Fibroblast of lung (primary cell): ENCODE data around the gene TRIM46. TPM values are rescaled to one million over a fixed set of nuclear protein-coding genes. Genes with fewer than 3 reads are reported as not detected.

Experiments
- DNase-seq, 2 donors: peaks; one replicate each; pipeline versions ENCODE4 v3.0.0 to v3.0.0-alpha.2; 2010; ENCODE audit warnings: low read depth in 2 of 2
- H2AFZ ChIP-seq: 2 replicates; pipeline ENCODE4 v1.5.1; 2012; ENCODE audit warnings: low read length, control low read depth, inconsistent platforms
- H3K27ac ChIP-seq: 2 replicates; pipeline ENCODE4 v1.5.1; 2011; ENCODE audit warnings: low read length, control low read depth; ENCODE audit not compliant: insufficient read depth
- H3K27me3 ChIP-seq: 2 replicates; pipeline ENCODE4 v1.5.1; 2011; ENCODE audit warnings: mild to moderate bottlenecking, low read length; ENCODE audit not compliant: control insufficient read depth, insufficient read depth
- H3K36me3 ChIP-seq: 2 replicates; pipeline ENCODE4 v1.5.1; 2011; ENCODE audit warnings: low read length; ENCODE audit not compliant: control insufficient read depth, insufficient read depth
- H3K4me1 ChIP-seq: 2 replicates; pipeline ENCODE4 v1.5.1; 2011; ENCODE audit warnings: low read length; ENCODE audit not compliant: control insufficient read depth, insufficient read depth; ENCODE audit errors: extremely low read depth
- H3K4me2 ChIP-seq: 2 replicates; pipeline ENCODE4 v1.5.1; 2011; ENCODE audit warnings: low read length, control low read depth; ENCODE audit not compliant: insufficient read depth; ENCODE audit errors: extremely low read depth
- H3K4me3 ChIP-seq, 4 experiments: fragments of 200-600 bp in 1 of 4; sonication (generic) in 1 of 4; replicated peaks in 1 of 4; 2 replicates each; pipeline ENCODE4 v1.5.1; 2011 to 2016; ENCODE audit warnings: low read length in 4 of 4, low read depth in 3 of 4, mild to moderate bottlenecking in 3 of 4, control low read depth in 2 of 4, inconsistent platforms in 1 of 4, mixed read lengths in 1 of 4; ENCODE audit not compliant: insufficient read depth in 1 of 4; ENCODE audit errors: control extremely low read depth in 1 of 4
- H3K79me2 ChIP-seq: 2 replicates; pipeline ENCODE4 v1.5.1; 2012; ENCODE audit warnings: mild to moderate bottlenecking, low read length, inconsistent platforms; ENCODE audit not compliant: control insufficient read depth, insufficient read depth
- H3K9ac ChIP-seq: 2 replicates; pipeline ENCODE4 v1.5.1; 2011; ENCODE audit warnings: mild to moderate bottlenecking, low read length, control low read depth; ENCODE audit not compliant: insufficient read depth
- H3K9me3 ChIP-seq: 2 replicates; pipeline ENCODE4 v1.5.1; 2012; ENCODE audit warnings: low read depth, low read length; ENCODE audit not compliant: control insufficient read depth, insufficient read depth
- H4K20me1 ChIP-seq: 2 replicates; pipeline ENCODE4 v1.5.1; 2011; ENCODE audit warnings: low read length; ENCODE audit not compliant: control insufficient read depth, insufficient read depth; ENCODE audit errors: extremely low read depth
- CTCF ChIP-seq, 2 donors: IDR thresholded peaks in 1 of 2; conservative IDR thresholded peaks in 1 of 2; 1 replicate in 1 of 2; 2 replicates in 1 of 2; pipeline ENCODE4 v1.5.1; 2011 to 2012; ENCODE audit warnings: low read length in 2 of 2, control low read depth in 1 of 2, inconsistent platforms in 1 of 2, low read depth in 1 of 2, mild to moderate bottlenecking in 1 of 2
- EZH2 ChIP-seq: IDR thresholded peaks from 2 replicates; pipeline ENCODE4 v1.5.1; 2012; ENCODE audit warnings: low read length, control low read depth, mild to moderate bottlenecking; ENCODE audit errors: missing control alignments
- polyA plus RNA-seq, 2 donors: library from polyadenylated mRNA; depleted of rRNA in 1 of 2; stranded (reverse) in 1 of 2; unstranded in 1 of 2; fragments of >200 nt; gene quantifications; 2 replicates each; pipeline ENCODE4 v1.2.1, GENCODE V29; 2011 to 2012; ENCODE audit warnings: missing spikeins in 1 of 2
- total RNA-seq: library from RNA; depleted of rRNA; stranded (reverse); fragments of >200 nt; gene quantifications from 2 replicates; pipeline ENCODE4 v1.2.1, GENCODE V29; 2014

Gene TRIM46
- total and polyA plus RNA-seq, 2 donors (not counting 1 experiment from before 2014, with no cell fraction given): 1.9 to 4.0 TPM

- Histone ChIP-seq H3K4me2 (peak overlapping the region; percentile 90), H3K4me1 (peaks cover 18% of the 10 kb centered on the region), H3K27me3 (peaks cover 3% of the 10 kb centered on the region), H3K27ac (peak overlapping the region; percentile 98), H4K20me1 (no peaks in the 10 kb centered on the region), H2AFZ (no peak overlapping the region), H3K9ac (peak overlapping the region; percentile 39), H3K4me3 (peak overlapping the region; percentile 41 to 81 (median 63)), H3K36me3 (no peaks in the 10 kb centered on the region), H3K9me3 (no peaks in the 10 kb centered on the region), H3K79me2 (peaks cover 22% of the 10 kb centered on the region)
- TF ChIP-seq CTCF (conservative IDR thresholded peaks at IDR 0.05 in 1 of 2, IDR thresholded peaks at IDR 0.05 in 1 of 2; ENCODE audit: low read depth in 1 of 2, low read length in 2 of 2) (no peak), EZH2 (no peak)
- DNase-seq: no peak
Measured at GRCh38 chr1:155136748-155137147, 36.9 kb upstream of the TRIM46 start.

GRCh38 chr1:155137154-155137949, 36.3 kb upstream of the TRIM46 start:
- Histone ChIP-seq H3K79me2 (peaks cover 22% of the 10 kb centered on the region), H4K20me1 (no peaks in the 10 kb centered on the region), H3K27me3 (peaks cover 4% of the 10 kb centered on the region), H3K27ac (no peak overlapping the region), H3K36me3 (no peaks in the 10 kb centered on the region), H2AFZ (no peak overlapping the region), H3K9ac (peak overlapping the region; percentile 6), H3K9me3 (no peaks in the 10 kb centered on the region), H3K4me3 (peak overlapping the region; percentile 41 to 81 (median 63)), H3K4me2 (peak overlapping the region; percentile 90), H3K4me1 (peaks cover 18% of the 10 kb centered on the region)
- no peak for DNase-seq
- TF ChIP-seq CTCF (conservative IDR thresholded peaks at IDR 0.05 in 1 of 2, IDR thresholded peaks at IDR 0.05 in 1 of 2; ENCODE audit: low read depth in 1 of 2, low read length in 2 of 2) (no peak), EZH2 (no peak)

GRCh38 chr1:155139895-155140629, 33.6 kb upstream of the TRIM46 start, which contains the start of gene DPM3:
TSS of gene DPM3 (minus strand) at chr1:155140531. CDS start at chr1:155140240, 291 bp downstream.
- TF ChIP-seq EZH2 (no peak), CTCF (conservative IDR thresholded peaks at IDR 0.05 in 1 of 2, IDR thresholded peaks at IDR 0.05 in 1 of 2; ENCODE audit: low read depth in 1 of 2, low read length in 2 of 2) (no peak)
- no peaks in the 10 kb centered on the region for H3K9me3 ChIP-seq
- peak within 1 kb of the TSS; percentile 79 to 98 (median 90) for H3K4me3 ChIP-seq
- no peaks in the 10 kb centered on the region for H3K36me3 ChIP-seq
- no peaks in the 10 kb centered on the region for H4K20me1 ChIP-seq
- peak within 1 kb of the TSS; percentile 87 for H3K4me2 ChIP-seq
- peak within 1 kb of the TSS; percentile 77 for H3K9ac ChIP-seq
- H2AFZ ChIP-seq: peak within 1 kb of the TSS; percentile 95
- H3K27me3 ChIP-seq: peaks cover 6% of the 10 kb centered on the region
- peaks cover 22% of the 10 kb centered on the region for H3K79me2 ChIP-seq
- peaks cover 11% of the 10 kb centered on the region for H3K4me1 ChIP-seq
- DNase-seq: peak; percentile 76 to 78
- peak within 1 kb of the TSS; percentile 86 for H3K27ac ChIP-seq
